Activated CD4-positive, alpha-beta memory T cell treated with anti-CD3 and anti-CD28 coated beads for 36 hours (primary cell): Measurements from ENCODE around the gene CABCOCO1. TPM values are rescaled to one million over a fixed set of nuclear protein-coding genes. Genes with fewer than 3 reads are reported as not detected.
"Not testable (repeated sequence)": the region's sequence is repeated elsewhere in the genome, so short reads cannot be mapped to it uniquely, and the experiment has no call there.

ENCODE experiments used
- CTCF ChIA-PET: fragments of 350-600 bp; sonication (Branson Sonifier 250); formaldehyde crosslinking; loops from one replicate; lab custom pipeline; 2021; ENCODE audit warnings: antibody characterized with exemption, inconsistent platforms; lab: Charles Lee
- POLR2A ChIA-PET: fragments of 350-600 bp; sonication (Branson Sonifier 250); formaldehyde crosslinking; loops from one replicate; lab custom pipeline; 2021; ENCODE audit warnings: antibody characterized with exemption; lab: Charles Lee
- DNase-seq: peaks from one replicate; pipeline ENCODE4 v3.0.0-alpha.2; 2020
- H3K27ac Mint-ChIP-seq: one replicate; pipeline ENCODE4 v1.8.0; 2021; ENCODE audit warnings: mixed read lengths
- H3K27me3 Mint-ChIP-seq: one replicate; pipeline ENCODE4 v1.8.0; 2021; ENCODE audit warnings: mixed read lengths
- H3K36me3 Mint-ChIP-seq: one replicate; pipeline ENCODE4 v1.8.0; 2021; ENCODE audit warnings: mixed read lengths
- H3K4me1 Mint-ChIP-seq: one replicate; pipeline ENCODE4 v1.8.0; 2021; ENCODE audit warnings: low read depth, mixed read lengths
- H3K4me3 Mint-ChIP-seq: one replicate; pipeline ENCODE4 v1.8.0; 2021; ENCODE audit warnings: mild to moderate bottlenecking, mixed read lengths
- H3K9me3 Mint-ChIP-seq: one replicate; pipeline ENCODE4 v1.8.0; 2021; ENCODE audit warnings: mixed read lengths
- intact Hi-C: fragments of 100-400 bp; cut with micrococcal nuclease; formaldehyde crosslinking; loops from one replicate; pipeline ENCODE4 v1.15.1; 2023
- total RNA-seq, 2 experiments: library from RNA; stranded (reverse); gene quantifications; one replicate each; pipeline ENCODE4 v1.2.3, GENCODE V29; 2021

CABCOCO1 gene
- total RNA-seq, 2 experiments from 2014 or later: not detected

DNA sequence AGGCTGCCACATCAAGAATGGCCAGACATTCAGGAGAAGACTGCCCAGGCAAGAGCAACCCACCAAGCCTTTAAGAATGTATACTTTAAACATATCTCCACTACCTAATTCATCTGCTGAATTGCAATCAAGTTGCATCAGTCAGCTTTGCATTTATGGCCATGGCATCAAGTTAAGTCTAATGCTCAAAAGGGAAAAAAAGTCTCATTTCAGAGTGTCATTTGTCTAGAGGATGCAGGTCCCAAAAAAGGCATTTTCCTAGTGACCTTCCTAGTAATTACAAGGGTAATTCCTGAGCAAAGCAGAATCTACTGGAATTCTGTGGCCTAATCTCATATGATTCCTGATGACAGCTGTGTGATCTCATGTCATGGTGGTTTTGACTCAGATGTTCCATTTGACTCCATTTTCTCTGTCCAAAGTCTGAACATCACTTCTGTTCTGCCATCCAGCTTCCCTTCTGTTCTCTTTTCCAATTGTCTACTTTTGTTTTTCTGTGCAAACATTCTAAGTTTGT lies 7.3 kb upstream of the CABCOCO1 start:
- no peak for DNase-seq
- Mint-ChIP-seq H3K27ac (no peak overlapping the region), H3K36me3 (no peaks in the 10 kb centered on the region), H3K4me1 (no peaks in the 10 kb centered on the region), H3K27me3 (peaks cover 6% of the 10 kb centered on the region), H3K9me3 (no peaks in the 10 kb centered on the region), H3K4me3 (no peak overlapping the region)
- intact Hi-C loops: no loop called here
- ChIA-PET POLR2A (no interaction called here), CTCF (interaction anchor here (0.6 kb wide), 1 partner anchor 227 kb away, joined by 4 read pairs; no protein-coding TSS in a partner anchor)

DNA sequence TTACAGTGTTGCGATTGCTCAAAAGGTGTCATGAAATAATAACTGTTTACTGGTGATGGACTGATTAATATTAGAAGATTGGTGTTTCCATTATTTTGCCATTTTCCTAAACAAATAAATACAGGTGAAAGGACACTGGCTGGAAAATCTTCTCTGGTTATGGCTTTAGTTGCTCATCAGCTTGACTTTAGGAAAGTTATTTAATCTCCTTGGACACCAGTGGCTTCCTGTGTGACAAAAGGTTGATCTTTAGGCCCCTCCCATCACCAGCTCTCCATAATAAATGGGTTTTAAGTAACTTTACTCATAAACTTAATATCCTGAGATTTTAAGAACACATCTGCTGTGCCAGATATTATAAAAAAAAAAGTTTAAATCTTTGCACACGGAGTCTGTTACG lies 737 bp downstream of the CABCOCO1 start:
- Mint-ChIP-seq H3K27ac (no peak overlapping the region), H3K36me3 (no peaks in the 10 kb centered on the region), H3K27me3 (peaks cover 23% of the 10 kb centered on the region), H3K9me3 (no peaks in the 10 kb centered on the region), H3K4me3 (no peak overlapping the region), H3K4me1 (no peaks in the 10 kb centered on the region)
- DNase-seq: no peak
- intact Hi-C loops: no loop called here
- CTCF ChIA-PET: no interaction called here
- POLR2A ChIA-PET: no interaction called here

DNA sequence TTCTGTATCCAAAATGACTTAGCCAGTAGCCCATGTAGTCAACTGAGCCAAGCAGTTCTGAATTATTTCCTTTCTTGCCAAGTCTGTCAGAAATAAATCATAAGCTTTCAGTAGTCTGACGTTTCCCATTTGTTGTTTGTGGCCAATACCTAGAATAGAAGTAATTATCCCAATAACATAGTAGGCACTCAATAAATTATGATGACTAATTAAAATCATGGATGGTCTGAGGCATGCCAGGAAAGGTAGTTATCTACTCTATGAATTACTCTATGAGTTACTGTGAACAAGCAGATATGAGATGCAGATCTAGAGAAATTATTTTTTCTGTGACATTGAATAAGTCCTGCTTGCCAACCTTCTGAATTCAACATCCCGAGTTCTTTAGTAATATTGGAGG lies 2.3 kb downstream of the CABCOCO1 start:
- Mint-ChIP-seq H3K36me3 (no peaks in the 10 kb centered on the region), H3K27me3 (peaks cover 20% of the 10 kb centered on the region), H3K4me1 (no peaks in the 10 kb centered on the region), H3K4me3 (no peak overlapping the region), H3K27ac (no peak overlapping the region), H3K9me3 (no peaks in the 10 kb centered on the region)
- POLR2A ChIA-PET: no interaction called here
- no peak for DNase-seq
- intact Hi-C loops: no loop called here
- CTCF ChIA-PET: no interaction called here

GRCh38 chr10:61669161-61669725 lies 6.5 kb downstream of the CABCOCO1 start:
- CTCF ChIA-PET: interaction anchor here (1.0 kb wide), 1 partner anchor 81 kb away, joined by 3 read pairs; no protein-coding TSS in a partner anchor
- Mint-ChIP-seq H3K4me3 (no peak overlapping the region), H3K36me3 (no peaks in the 10 kb centered on the region)

DNA sequence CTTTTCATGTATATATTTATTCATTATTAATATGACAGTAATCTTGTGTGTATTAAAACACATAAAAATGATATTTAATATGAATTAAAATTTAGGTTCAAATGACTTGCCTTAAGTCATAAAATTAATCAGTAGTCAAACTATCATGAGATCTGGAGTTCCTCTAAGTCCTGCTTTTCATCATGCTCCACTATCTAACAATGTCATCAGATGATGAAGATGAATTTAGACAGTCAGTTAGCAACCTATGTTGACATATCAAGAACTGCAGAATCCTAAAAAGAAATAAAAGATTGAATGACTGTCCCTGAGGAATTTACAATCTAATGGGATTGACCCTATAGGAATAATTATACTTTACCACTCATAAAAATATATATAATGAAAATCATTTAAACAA lies 7.1 kb downstream of the CABCOCO1 start:
- no peak for DNase-seq
- H3K9me3 Mint-ChIP-seq: no peaks in the 10 kb centered on the region
- no peaks in the 10 kb centered on the region for H3K36me3 Mint-ChIP-seq
- ChIA-PET POLR2A (no interaction called here), CTCF (interaction anchor here (1.0 kb wide), 1 partner anchor 81 kb away, joined by 3 read pairs; no protein-coding TSS in a partner anchor)
- intact Hi-C loops: no loop called here
- H3K4me1 Mint-ChIP-seq: no peaks in the 10 kb centered on the region
- H3K27ac Mint-ChIP-seq: no peak overlapping the region
- H3K27me3 Mint-ChIP-seq: peaks cover 2% of the 10 kb centered on the region
- no peak overlapping the region for H3K4me3 Mint-ChIP-seq

More at GRCh38 chr10:61669161-61669725, 6.5 kb downstream of the CABCOCO1 start:
- DNase-seq: no peak
- intact Hi-C loops: no loop called here
- Mint-ChIP-seq H3K9me3 (no peaks in the 10 kb centered on the region), H3K4me1 (no peaks in the 10 kb centered on the region), H3K27me3 (peaks cover 6% of the 10 kb centered on the region), H3K27ac (no peak overlapping the region)
- POLR2A ChIA-PET: no interaction called here

- ChIA-PET CTCF (no interaction called here), POLR2A (no interaction called here)
- H3K4me1 Mint-ChIP-seq: no peaks in the 10 kb centered on the region
- intact Hi-C loops: no loop called here
- no peak overlapping the region for H3K4me3 Mint-ChIP-seq
- no peaks in the 10 kb centered on the region for H3K36me3 Mint-ChIP-seq
- DNase-seq: no peak
- H3K9me3 Mint-ChIP-seq: no peaks in the 10 kb centered on the region
- no peak overlapping the region for H3K27ac Mint-ChIP-seq
- no peaks in the 10 kb centered on the region for H3K27me3 Mint-ChIP-seq
Measured at GRCh38 chr10:61673360-61673759, 10.6 kb downstream of the CABCOCO1 start.

DNA sequence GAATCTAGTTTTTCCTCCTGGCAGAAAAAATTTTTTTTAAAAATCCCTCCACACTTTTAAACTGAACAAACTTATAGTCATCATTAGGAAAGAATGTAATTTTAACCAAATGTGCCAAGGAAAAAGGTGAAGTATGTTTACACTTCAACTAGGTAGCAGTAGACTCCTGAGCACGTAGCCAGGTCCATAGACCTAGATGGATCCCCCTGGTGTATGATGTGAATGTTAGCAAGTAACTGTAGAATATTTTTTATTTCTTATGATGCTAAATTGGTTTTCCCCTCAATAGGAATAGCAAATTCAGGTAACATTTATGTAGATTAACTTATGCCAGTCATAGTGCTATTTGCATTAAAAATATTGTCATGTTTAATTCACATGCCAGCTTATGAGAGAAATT lies 19.6 kb downstream of the CABCOCO1 start:
- Mint-ChIP-seq H3K36me3 (no peaks in the 10 kb centered on the region), H3K27me3 (no peaks in the 10 kb centered on the region), H3K4me3 (no peak overlapping the region), H3K27ac (no peak overlapping the region), H3K9me3 (no peaks in the 10 kb centered on the region), H3K4me1 (no peaks in the 10 kb centered on the region)
- ChIA-PET CTCF (no interaction called here), POLR2A (no interaction called here)
- DNase-seq: no peak
- intact Hi-C loops: no loop called here

- POLR2A ChIA-PET: no interaction called here
- H3K36me3 Mint-ChIP-seq: no peaks in the 10 kb centered on the region
- no peak overlapping the region for H3K4me3 Mint-ChIP-seq
- intact Hi-C loops: no loop called here
- DNase-seq: no peak
- CTCF ChIA-PET: no interaction called here
- H3K4me1 Mint-ChIP-seq: no peaks in the 10 kb centered on the region
- H3K9me3 Mint-ChIP-seq: no peaks in the 10 kb centered on the region
- no peaks in the 10 kb centered on the region for H3K27me3 Mint-ChIP-seq
- no peak overlapping the region for H3K27ac Mint-ChIP-seq
Measured at GRCh38 chr10:61683319-61683718, 20.6 kb downstream of the CABCOCO1 start.

DNA sequence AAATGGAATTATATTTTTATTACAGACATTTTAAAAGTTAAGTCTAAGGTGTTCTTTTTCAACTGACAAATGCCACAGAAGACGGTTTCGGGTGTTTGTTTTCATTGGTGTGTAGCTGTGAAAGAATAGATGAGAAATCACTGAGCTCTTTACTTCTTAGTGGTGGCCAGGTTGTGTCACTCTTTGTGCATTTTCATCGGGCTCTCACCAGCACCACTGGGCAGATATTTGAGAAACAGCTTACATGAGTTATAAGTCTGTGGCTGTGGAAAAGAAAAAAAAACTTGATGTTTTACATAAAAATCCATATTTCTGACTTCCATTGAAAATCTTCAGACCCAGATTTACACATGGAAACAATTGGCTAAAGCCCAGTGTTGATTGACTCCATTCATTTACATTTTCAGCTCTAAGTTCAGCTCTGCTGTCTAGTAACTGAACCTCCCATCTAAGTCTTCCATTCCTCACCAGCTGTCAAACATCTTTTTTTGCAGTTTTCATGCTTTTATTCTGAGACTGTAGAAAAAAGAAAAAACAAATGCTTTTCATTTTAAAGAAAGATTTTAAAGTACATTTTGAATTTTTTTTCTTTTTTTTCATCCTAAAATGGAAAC lies 22.3 kb downstream of the CABCOCO1 start:
- no peaks in the 10 kb centered on the region for H3K36me3 Mint-ChIP-seq
- DNase-seq: no peak
- CTCF ChIA-PET: no interaction called here

GRCh38 chr10:61688551-61689308 lies 26.0 kb downstream of the CABCOCO1 start:
- no peak overlapping the region for H3K4me3 Mint-ChIP-seq
- POLR2A ChIA-PET: no interaction called here
- intact Hi-C loops: no loop called here
- H3K9me3 Mint-ChIP-seq: peaks cover 3% of the 10 kb centered on the region
- no peaks in the 10 kb centered on the region for H3K36me3 Mint-ChIP-seq
- peaks cover 10% of the 10 kb centered on the region for H3K27me3 Mint-ChIP-seq
- H3K4me1 Mint-ChIP-seq: no peaks in the 10 kb centered on the region
- DNase-seq: no peak
- no peak overlapping the region for H3K27ac Mint-ChIP-seq
- CTCF ChIA-PET: no interaction called here

More for the DNA sequence above, 22.3 kb downstream of the CABCOCO1 start:
- no peaks in the 10 kb centered on the region for H3K4me1 Mint-ChIP-seq
- H3K9me3 Mint-ChIP-seq: no peaks in the 10 kb centered on the region
- H3K27ac Mint-ChIP-seq: no peak overlapping the region
- POLR2A ChIA-PET: no interaction called here
- H3K4me3 Mint-ChIP-seq: no peak overlapping the region
- peaks cover 2% of the 10 kb centered on the region for H3K27me3 Mint-ChIP-seq
- intact Hi-C loops: no loop called here

GRCh38 chr10:61691667-61692066 lies 28.9 kb downstream of the CABCOCO1 start:
- CTCF ChIA-PET, H3K36me3 Mint-ChIP-seq, H3K4me3 Mint-ChIP-seq, H3K27ac Mint-ChIP-seq, H3K4me1 Mint-ChIP-seq, DNase-seq, H3K9me3 Mint-ChIP-seq, intact Hi-C loops, POLR2A ChIA-PET: not testable (repeated sequence)
- H3K27me3 Mint-ChIP-seq: peaks cover 19% of the 10 kb centered on the region

GRCh38 chr10:61692447-61693010 lies 29.8 kb downstream of the CABCOCO1 start:
- Mint-ChIP-seq H3K9me3 (peaks cover 3% of the 10 kb centered on the region), H3K27me3 (peaks cover 19% of the 10 kb centered on the region), H3K27ac (no peak overlapping the region), H3K36me3 (no peaks in the 10 kb centered on the region), H3K4me1 (no peaks in the 10 kb centered on the region), H3K4me3 (no peak overlapping the region)
- DNase-seq: no peak
- POLR2A ChIA-PET: no interaction called here
- CTCF ChIA-PET: interaction anchor here (0.6 kb wide), 1 partner anchor 58 kb away, joined by 3 read pairs; no protein-coding TSS in a partner anchor
- intact Hi-C loops: no loop called here
